ENCODE data around the gene RBM44.

The RBM44 gene

DNA sequence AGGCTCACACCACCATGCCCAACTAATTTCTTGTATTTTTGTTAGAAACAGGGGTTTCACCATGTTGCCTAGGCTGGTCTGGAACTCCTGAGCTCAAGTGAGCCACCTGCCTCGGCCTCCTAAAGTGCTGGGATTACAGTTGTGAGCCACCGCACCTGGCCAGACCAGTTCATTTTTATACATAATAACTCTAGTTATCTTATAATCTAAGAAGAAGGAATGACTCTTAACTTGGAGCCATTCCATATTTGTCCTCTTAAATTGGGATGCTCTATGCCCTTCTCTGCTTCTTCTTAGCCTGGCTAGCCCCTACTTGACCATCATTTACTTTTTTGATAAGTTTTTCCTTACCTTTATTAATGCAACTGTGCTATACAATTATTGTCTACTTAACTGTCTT, 2.9 kb downstream of the RBM44 start:
- no peak for DNase-seq (ENCODE audit: low read depth in 1 of 2, low spot score in 1 of 2)
- no peak overlapping the region for H3K27ac ChIP-seq (replicated peaks)
- TF ChIP-seq SPI1 (IDR thresholded peaks at IDR 0.05; ENCODE audit: borderline replicate concordance, low read depth): no peak
- TF ChIP-seq, protein P1, sequence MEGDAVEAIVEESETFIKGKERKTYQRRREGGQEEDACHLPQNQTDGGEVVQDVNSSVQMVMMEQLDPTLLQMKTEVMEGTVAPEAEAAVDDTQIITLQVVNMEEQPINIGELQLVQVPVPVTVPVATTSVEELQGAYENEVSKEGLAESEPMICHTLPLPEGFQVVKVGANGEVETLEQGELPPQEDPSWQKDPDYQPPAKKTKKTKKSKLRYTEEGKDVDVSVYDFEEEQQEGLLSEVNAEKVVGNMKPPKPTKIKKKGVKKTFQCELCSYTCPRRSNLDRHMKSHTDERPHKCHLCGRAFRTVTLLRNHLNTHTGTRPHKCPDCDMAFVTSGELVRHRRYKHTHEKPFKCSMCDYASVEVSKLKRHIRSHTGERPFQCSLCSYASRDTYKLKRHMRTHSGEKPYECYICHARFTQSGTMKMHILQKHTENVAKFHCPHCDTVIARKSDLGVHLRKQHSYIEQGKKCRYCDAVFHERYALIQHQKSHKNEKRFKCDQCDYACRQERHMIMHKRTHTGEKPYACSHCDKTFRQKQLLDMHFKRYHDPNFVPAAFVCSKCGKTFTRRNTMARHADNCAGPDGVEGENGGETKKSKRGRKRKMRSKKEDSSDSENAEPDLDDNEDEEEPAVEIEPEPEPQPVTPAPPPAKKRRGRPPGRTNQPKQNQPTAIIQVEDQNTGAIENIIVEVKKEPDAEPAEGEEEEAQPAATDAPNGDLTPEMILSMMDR (IDR thresholded peaks at IDR 0.05; ENCODE audit: insufficient read depth, low read length): no peak
- no peak for TF ChIP-seq POLR2AphosphoS5 (IDR thresholded peaks at IDR 0.05; ENCODE audit: low read depth)
- TF ChIP-seq, protein P2, sequence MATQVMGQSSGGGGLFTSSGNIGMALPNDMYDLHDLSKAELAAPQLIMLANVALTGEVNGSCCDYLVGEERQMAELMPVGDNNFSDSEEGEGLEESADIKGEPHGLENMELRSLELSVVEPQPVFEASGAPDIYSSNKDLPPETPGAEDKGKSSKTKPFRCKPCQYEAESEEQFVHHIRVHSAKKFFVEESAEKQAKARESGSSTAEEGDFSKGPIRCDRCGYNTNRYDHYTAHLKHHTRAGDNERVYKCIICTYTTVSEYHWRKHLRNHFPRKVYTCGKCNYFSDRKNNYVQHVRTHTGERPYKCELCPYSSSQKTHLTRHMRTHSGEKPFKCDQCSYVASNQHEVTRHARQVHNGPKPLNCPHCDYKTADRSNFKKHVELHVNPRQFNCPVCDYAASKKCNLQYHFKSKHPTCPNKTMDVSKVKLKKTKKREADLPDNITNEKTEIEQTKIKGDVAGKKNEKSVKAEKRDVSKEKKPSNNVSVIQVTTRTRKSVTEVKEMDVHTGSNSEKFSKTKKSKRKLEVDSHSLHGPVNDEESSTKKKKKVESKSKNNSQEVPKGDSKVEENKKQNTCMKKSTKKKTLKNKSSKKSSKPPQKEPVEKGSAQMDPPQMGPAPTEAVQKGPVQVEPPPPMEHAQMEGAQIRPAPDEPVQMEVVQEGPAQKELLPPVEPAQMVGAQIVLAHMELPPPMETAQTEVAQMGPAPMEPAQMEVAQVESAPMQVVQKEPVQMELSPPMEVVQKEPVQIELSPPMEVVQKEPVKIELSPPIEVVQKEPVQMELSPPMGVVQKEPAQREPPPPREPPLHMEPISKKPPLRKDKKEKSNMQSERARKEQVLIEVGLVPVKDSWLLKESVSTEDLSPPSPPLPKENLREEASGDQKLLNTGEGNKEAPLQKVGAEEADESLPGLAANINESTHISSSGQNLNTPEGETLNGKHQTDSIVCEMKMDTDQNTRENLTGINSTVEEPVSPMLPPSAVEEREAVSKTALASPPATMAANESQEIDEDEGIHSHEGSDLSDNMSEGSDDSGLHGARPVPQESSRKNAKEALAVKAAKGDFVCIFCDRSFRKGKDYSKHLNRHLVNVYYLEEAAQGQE (IDR thresholded peaks at IDR 0.05; ENCODE audit: insufficient replicate concordance, low read depth): no peak
- no peak for TF ChIP-seq GABPA (IDR thresholded peaks at IDR 0.05; ENCODE audit: low read depth)
- no peak overlapping the region for H3K4me3 ChIP-seq (replicated peaks; ENCODE audit: insufficient read depth, low read length)
- H3K27me3 ChIP-seq (ENCODE audit: insufficient read depth, poor library complexity, severe bottlenecking): no peaks in the 10 kb centered on the region

DNA sequence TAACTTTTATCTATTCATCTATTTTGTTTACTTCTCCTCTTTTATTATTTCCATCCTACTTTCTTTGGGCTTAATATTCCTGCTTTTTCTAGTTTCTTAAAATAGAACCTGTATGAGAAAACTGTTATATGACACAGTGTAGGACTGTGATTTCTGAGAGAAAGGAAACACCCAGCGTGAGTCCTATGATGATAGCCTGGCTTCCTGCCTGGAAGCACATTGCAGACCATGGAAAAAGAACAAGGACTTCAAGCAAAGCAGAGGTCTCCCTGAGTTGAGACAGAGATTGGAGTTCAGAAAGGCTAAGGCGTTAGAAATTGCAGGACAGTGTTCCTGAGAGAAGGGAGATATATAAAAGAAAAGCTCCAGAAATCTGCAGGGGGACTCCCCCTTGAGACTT, 7.8 kb downstream of the RBM44 start:
- H3K27ac ChIP-seq (replicated peaks): no peak overlapping the region
- TF ChIP-seq POLR2AphosphoS5 (IDR thresholded peaks at IDR 0.05; ENCODE audit: low read depth): no peak
- TF ChIP-seq, protein P2 (IDR thresholded peaks at IDR 0.05; ENCODE audit: insufficient replicate concordance, low read depth): no peak
- TF ChIP-seq, protein P1 (IDR thresholded peaks at IDR 0.05; ENCODE audit: insufficient read depth, low read length): no peak
- no peak for TF ChIP-seq GABPA (IDR thresholded peaks at IDR 0.05; ENCODE audit: low read depth)
- no peak for TF ChIP-seq SPI1 (IDR thresholded peaks at IDR 0.05; ENCODE audit: borderline replicate concordance, low read depth)
- H3K27me3 ChIP-seq (ENCODE audit: insufficient read depth, poor library complexity, severe bottlenecking): peaks cover 3% of the 10 kb centered on the region
- DNase-seq (ENCODE audit: low read depth in 1 of 2, low spot score in 1 of 2): no peak
- no peak overlapping the region for H3K4me3 ChIP-seq (replicated peaks; ENCODE audit: insufficient read depth, low read length)

DNA sequence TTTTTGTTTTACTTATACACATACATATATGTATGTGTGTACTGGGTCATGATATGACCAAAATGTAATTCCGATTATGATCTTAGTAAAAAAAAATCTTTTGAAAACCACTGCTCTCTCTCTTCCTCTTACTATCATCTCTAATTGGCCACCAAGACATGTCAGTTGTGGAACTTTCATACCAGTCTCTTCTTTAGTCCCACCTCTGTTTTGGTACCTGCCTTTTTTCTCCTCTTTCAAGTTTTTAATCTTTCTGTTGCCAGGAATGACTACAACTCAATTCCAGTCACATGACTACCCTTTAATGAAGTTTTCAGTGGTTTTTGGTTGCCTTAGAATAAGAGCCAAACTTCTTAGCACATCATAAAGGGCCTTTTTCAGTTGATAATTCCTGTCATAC, 17.1 kb downstream of the RBM44 start:
- TF ChIP-seq GABPA (IDR thresholded peaks at IDR 0.05; ENCODE audit: low read depth): no peak
- TF ChIP-seq SPI1 (IDR thresholded peaks at IDR 0.05; ENCODE audit: borderline replicate concordance, low read depth): no peak
- TF ChIP-seq, protein P2 (IDR thresholded peaks at IDR 0.05; ENCODE audit: insufficient replicate concordance, low read depth): no peak
- TF ChIP-seq, protein P1 (IDR thresholded peaks at IDR 0.05; ENCODE audit: insufficient read depth, low read length): no peak
- TF ChIP-seq POLR2AphosphoS5 (IDR thresholded peaks at IDR 0.05; ENCODE audit: low read depth): no peak
- Histone ChIP-seq H3K27me3 (ENCODE audit: insufficient read depth, poor library complexity, severe bottlenecking) (no peaks in the 10 kb centered on the region), H3K27ac (replicated peaks) (no peak overlapping the region)

More for the DNA sequence above, 17.1 kb downstream of the RBM44 start:
- no peak for DNase-seq (ENCODE audit: low read depth in 1 of 2, low spot score in 1 of 2)
- no peak overlapping the region for H3K4me3 ChIP-seq (replicated peaks; ENCODE audit: insufficient read depth, low read length)
